Measurements from ENCODE around the gene HIKESHI.

GRCh38 chr11:86369668-86370067, 67.6 kb downstream of the HIKESHI start:
- TF ChIP-seq EZH2 (IDR thresholded peaks at IDR 0.05; ENCODE audit: insufficient read depth, poor library complexity, severe bottlenecking) (no peak), EZH2phosphoT487 (IDR thresholded peaks at IDR 0.05; ENCODE audit: insufficient read depth, low read depth) (no peak)

All from GM23248 (cell line).